GM20000 (cell line): Measurements from ENCODE around the gene FSD2.
"Not testable (repeated sequence)": the region's sequence is repeated elsewhere in the genome, so short reads cannot be mapped to it uniquely, and the experiment has no call there.

Experiments
- DNase-seq: peaks from one replicate; pipeline ENCODE4 v3.0.0; 2012; ENCODE audit warnings: low spot score
- CTCF ChIP-seq: IDR thresholded peaks from 2 replicates; pipeline ENCODE4 v1.5.1; 2012; ENCODE audit warnings: mild to moderate bottlenecking, control low read depth; ENCODE audit errors: extremely low read depth, missing control alignments

Gene FSD2

GRCh38 chr15:82830427-82831173 is 24.7 kb upstream of the FSD2 start:
- no peak for DNase-seq
- TF ChIP-seq CTCF: no peak

GRCh38 chr15:82829234-82829633 is 23.4 kb upstream of the FSD2 start:
- no peak for DNase-seq
- no peak for TF ChIP-seq CTCF

- TF ChIP-seq CTCF: no peak
- no peak for DNase-seq
Observed at GRCh38 chr15:82828075-82828474, 22.2 kb upstream of the FSD2 start.

GRCh38 chr15:82823049-82823448 is 17.2 kb upstream of the FSD2 start:
- TF ChIP-seq CTCF: no peak
- DNase-seq: no peak

GRCh38 chr15:82821851-82822250 is 16.0 kb upstream of the FSD2 start:
- DNase-seq: not testable (repeated sequence)

GRCh38 chr15:82821396-82821795 is 15.5 kb upstream of the FSD2 start:
- not testable (repeated sequence) for DNase-seq

GRCh38 chr15:82820128-82820527 is 14.3 kb upstream of the FSD2 start:
- TF ChIP-seq CTCF: no peak

GRCh38 chr15:82812994-82813393 is 7.1 kb upstream of the FSD2 start:
- TF ChIP-seq CTCF: no peak
- no peak for DNase-seq

More at GRCh38 chr15:82820128-82820527, 14.3 kb upstream of the FSD2 start:
- no peak for DNase-seq
